A549 (cell line): ENCODE results near the gene ITIH3. TPM values are rescaled to one million over a fixed set of nuclear protein-coding genes. Genes with fewer than 3 reads are reported as not detected.

Experiments used
- ATAC-seq, 2 experiments: fragments of 200-7000 bp in 1 of 2; fragments of >200 bp in 1 of 2; cut with Nextera tagmentation in 1 of 2; cut with Tn5 transposase in 1 of 2; 3 replicates each; pipeline versions ENCODE4 v1.8.0 to v1.9.1; 2018 to 2020; ENCODE audit warnings: mild to moderate bottlenecking in 1 of 2, moderate library complexity in 1 of 2
- CTCF ChIA-PET: fragments of 300-600 bp; sonication (Branson Sonifier 250); formaldehyde crosslinking; extraction: SDS; loops from one replicate; lab custom pipeline; 2021; ENCODE audit warnings: antibody characterized with exemption, inconsistent platforms; lab: Yijun Ruan, JAX
- POLR2A ChIA-PET: fragments of 350-600 bp; formaldehyde crosslinking; extraction: SDS; loops from one replicate; lab custom pipeline; 2021; ENCODE audit warnings: antibody characterized with exemption, inconsistent platforms; lab: Yijun Ruan, JAX
- DNase-seq, 2 experiments: peaks; one replicate each; pipeline versions ENCODE4 v3.0.0 to v3.0.0-alpha.2; 2011 to 2016; ENCODE audit warnings: low read depth in 1 of 2, low spot score in 1 of 2
- FAIRE-seq: peaks from 2 replicates; lab custom pipeline; 2011; peaks lifted over from hg19 to GRCh38; lab: Jason Lieb, UNC
- H3K27ac ChIP-seq, 2 experiments: fragments of >200 bp; sonication (Bioruptor Twin); formaldehyde crosslinking; 3 replicates each; pipeline ENCODE4 v1.5.1; 2016 to 2017
- H3K4me1 ChIP-seq: fragments of >200 bp; sonication (Bioruptor Twin); formaldehyde crosslinking; 3 replicates; pipeline ENCODE4 v1.6.1; 2016
- H3K4me2 ChIP-seq: fragments of >200 bp; sonication (Bioruptor Twin); formaldehyde crosslinking; 3 replicates; pipeline ENCODE4 v1.6.1; 2016
- H3K4me3 ChIP-seq: fragments of >200 bp; sonication (Bioruptor Twin); formaldehyde crosslinking; 3 replicates; pipeline ENCODE4 v1.5.1; 2016
- H3K9me3 ChIP-seq: fragments of >200 bp; sonication (Bioruptor Twin); formaldehyde crosslinking; 3 replicates; pipeline ENCODE4 v1.6.1; 2016
- ATOH8 ChIP-seq: fragments of 250-450 bp; sonication (Bioruptor Pico); IDR thresholded peaks from 2 replicates; pipeline ENCODE4 v1.5.0; 2020; ENCODE audit warnings: low read depth, mild to moderate bottlenecking, moderate library complexity
- BCL3 ChIP-seq: fragments of >200 bp; sonication (Bioruptor Twin); formaldehyde crosslinking; IDR thresholded peaks from 3 replicates; pipeline ENCODE4 v1.6.1; 2016
- BHLHE40 ChIP-seq: IDR thresholded peaks from 2 replicates; pipeline ENCODE4 v1.6.1; 2012; ENCODE audit warnings: low read depth, low read length, inconsistent platforms
- CEBPB ChIP-seq, 2 experiments: fragments of >200 bp in 1 of 2; sonication (Bioruptor Twin) in 1 of 2; formaldehyde crosslinking in 1 of 2; IDR thresholded peaks; 2 replicates each; pipeline ENCODE4 v1.6.1; 2012 to 2016
- CHD4 ChIP-seq: fragments of 200-600 bp; sonication (generic); IDR thresholded peaks from 2 replicates; pipeline ENCODE4 v1.6.1; 2016; ENCODE audit warnings: antibody characterized with exemption, mild to moderate bottlenecking, borderline replicate concordance
- CTCF ChIP-seq: fragments of >200 bp; sonication (Bioruptor Twin); formaldehyde crosslinking; IDR thresholded peaks from 3 replicates; pipeline ENCODE4 v1.5.1; 2016
- EHMT2 ChIP-seq: fragments of 200-600 bp; sonication (generic); IDR thresholded peaks from 2 replicates; pipeline ENCODE4 v1.6.1; 2016; ENCODE audit warnings: antibody characterized with exemption, low read depth, mild to moderate bottlenecking, moderate library complexity
- EP300 ChIP-seq, 2 experiments: fragments of >200 bp; sonication (Bioruptor Twin); formaldehyde crosslinking; IDR thresholded peaks; 2 replicates in 1 of 2; 3 replicates in 1 of 2; pipeline ENCODE4 v1.6.1; 2016 to 2017
- FOSL2 ChIP-seq, 2 experiments: fragments of 450-650 bp in 1 of 2; fragments of >200 bp in 1 of 2; sonication (Bioruptor Twin) in 1 of 2; formaldehyde crosslinking; IDR thresholded peaks; 2 replicates each; pipeline versions ENCODE4 v1.5.0 to v1.6.1; 2016 to 2020; ENCODE audit warnings: mild to moderate bottlenecking in 1 of 2, moderate library complexity in 1 of 2
- HEYL ChIP-seq: fragments of 250-450 bp; sonication (Bioruptor Pico); IDR thresholded peaks from 2 replicates; pipeline ENCODE4 v1.8.0; 2021; ENCODE audit warnings: mild to moderate bottlenecking, moderate library complexity
- HOXB13 ChIP-seq: fragments of 250-450 bp; sonication (Bioruptor Pico); IDR thresholded peaks from 2 replicates; pipeline ENCODE4 v1.5.0; 2020; ENCODE audit warnings: low read depth, mild to moderate bottlenecking, moderate library complexity
- HOXB5 ChIP-seq: fragments of 250-450 bp; sonication (Bioruptor Pico); IDR thresholded peaks from 2 replicates; pipeline ENCODE4 v1.5.0; 2020; ENCODE audit warnings: mild to moderate bottlenecking, moderate library complexity
- JUN ChIP-seq, 2 experiments: fragments of >200 bp; sonication (Bioruptor Twin); formaldehyde crosslinking; IDR thresholded peaks; 2 replicates in 1 of 2; 3 replicates in 1 of 2; pipeline ENCODE4 v1.6.1; 2016 to 2017
- JUNB ChIP-seq: fragments of >200 bp; sonication (Bioruptor Twin); formaldehyde crosslinking; IDR thresholded peaks from 2 replicates; pipeline ENCODE4 v1.6.1; 2016
- MAZ ChIP-seq: fragments of 150-350 bp; IDR thresholded peaks from 2 replicates; pipeline ENCODE4 v1.6.1; 2014; ENCODE audit warnings: antibody characterized with exemption, low read depth, low read length, borderline replicate concordance
- NFE2L2 ChIP-seq: fragments of 150-350 bp; conservative IDR thresholded peaks from 2 replicates; pipeline ENCODE4 v1.6.1; 2014; ENCODE audit warnings: low read length
- NR3C1 ChIP-seq: fragments of >200 bp; sonication (Bioruptor Twin); formaldehyde crosslinking; IDR thresholded peaks from 3 replicates; pipeline ENCODE4 v1.6.1; 2017
- POLR2AphosphoS2 ChIP-seq: conservative IDR thresholded peaks from 2 replicates; pipeline ENCODE4 v1.6.1; 2012; ENCODE audit warnings: low read length, improper control_type of control experiment, inconsistent platforms
- RARB ChIP-seq: fragments of 250-450 bp; sonication (Bioruptor Pico); IDR thresholded peaks from 2 replicates; pipeline ENCODE4 v1.8.0; 2021; ENCODE audit warnings: mild to moderate bottlenecking, moderate library complexity
- SREBF2 ChIP-seq: fragments of 450-650 bp; IDR thresholded peaks from 2 replicates; pipeline ENCODE4 v1.6.1; 2014; ENCODE audit warnings: mild to moderate bottlenecking, moderate library complexity
- USF2 ChIP-seq: fragments of 450-650 bp; IDR thresholded peaks from 2 replicates; pipeline ENCODE4 v1.6.1; 2014; ENCODE audit warnings: antibody characterized with exemption
- ZC3H11A ChIP-seq: fragments of 450-650 bp; IDR thresholded peaks from 2 replicates; pipeline ENCODE4 v1.6.1; 2014; ENCODE audit warnings: antibody characterized with exemption, mild to moderate bottlenecking
- WGBS: methylation state at CpG from one replicate; pipeline ENCODE4 v1.1.6; 2017; ENCODE audit errors: missing lambda C conversion rate; 5-methylcytosine and 5-hydroxymethylcytosine counted together
- polyA plus RNA-seq, 4 experiments: library from polyadenylated mRNA; depleted of rRNA in 3 of 4; stranded (reverse); fragments of >200 nt; fragmentation: RNase III in 1 of 4; extraction: RNeasy Plus Mini Kit Qiagen cat#74134 plus additional on column Dnase treatment in 1 of 4; gene quantifications; 2 replicates in 3 of 4; 3 replicates in 1 of 4; pipeline ENCODE4 v1.2.3, GENCODE V29; 2011 to 2017
- TF ChIP-seq, protein P1 (sequence below): fragments of >200 bp; sonication (Bioruptor Twin); formaldehyde crosslinking; IDR thresholded peaks from 2 replicates; pipeline ENCODE4 v1.6.1; 2016
- TF ChIP-seq, protein P2 (sequence below): IDR thresholded peaks from 2 replicates; pipeline ENCODE4 v1.6.1; 2012

The ITIH3 gene
- polyA plus RNA-seq, 2 of the 4 experiments (the other 2 are of a cell fraction), result 0.09 TPM; not detected in 1

DNA sequence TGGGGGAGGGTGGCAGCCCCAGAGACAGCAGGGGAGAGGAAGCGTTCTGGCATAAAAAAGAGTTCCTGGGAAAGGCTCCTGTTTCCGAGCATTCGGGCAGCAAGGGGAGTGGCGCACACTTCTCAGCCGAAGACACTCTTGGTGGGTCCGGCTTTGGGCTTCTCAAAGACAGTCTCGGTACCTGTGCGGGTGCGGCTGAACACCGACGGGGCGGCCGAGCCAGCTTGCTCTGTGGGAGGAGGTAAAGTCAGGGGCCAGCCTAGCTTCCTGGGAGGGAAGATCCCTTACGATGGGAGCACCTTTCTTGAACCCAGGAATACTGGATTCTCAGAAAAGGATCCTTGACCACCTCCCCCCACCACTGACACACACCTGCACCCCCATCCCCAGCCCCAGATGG, 38.6 kb downstream of the ITIH3 start:
- TF ChIP-seq USF2, result no peak
- TF ChIP-seq, protein P1, sequence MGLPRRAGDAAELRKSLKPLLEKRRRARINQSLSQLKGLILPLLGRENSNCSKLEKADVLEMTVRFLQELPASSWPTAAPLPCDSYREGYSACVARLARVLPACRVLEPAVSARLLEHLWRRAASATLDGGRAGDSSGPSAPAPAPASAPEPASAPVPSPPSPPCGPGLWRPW, result no peak
- TF ChIP-seq MAZ, result no peak
- no peak for TF ChIP-seq RARB (CRISPR knock-in tag)
- TF ChIP-seq FOSL2 (IDR thresholded peaks at IDR 0.05), result no peak
- TF ChIP-seq FOSL2 (CRISPR knock-in tag; IDR thresholded peaks at IDR 0.05), result no peak
- TF ChIP-seq CTCF, result no peak
- POLR2A ChIA-PET, result no interaction called here
- FAIRE-seq (no peak), DNase-seq (no peak), ATAC-seq (no peak)
- peaks cover 15% of the 10 kb centered on the region for H3K4me1 ChIP-seq
- CTCF ChIA-PET, result no interaction called here
- H3K27ac ChIP-seq, result no peak overlapping the region
- no peak overlapping the region for H3K4me3 ChIP-seq
- 96% methylated on average over 14 of the region's 14 CpGs for WGBS
- no peak overlapping the region for H3K4me2 ChIP-seq
- no peaks in the 10 kb centered on the region for H3K9me3 ChIP-seq

GRCh38 chr3:52834871-52835501, 40.4 kb downstream of the ITIH3 start, which contains the start of gene MUSTN1:
MUSTN1 (minus strand) TSS chr3:52835019; CDS start chr3:52834948, 71 bp downstream.
- no peak within 1 kb of the TSS for H3K27ac ChIP-seq

More at GRCh38 chr3:52834871-52835501, 40.4 kb downstream of the ITIH3 start, which contains the start of gene MUSTN1:
- DNase-seq, result no peak
- Histone ChIP-seq H3K4me1 (peaks cover 13% of the 10 kb centered on the region), H3K4me2 (no peak within 1 kb of the TSS), H3K4me3 (no peak within 1 kb of the TSS), H3K9me3 (no peaks in the 10 kb centered on the region)
- 94% methylated on average over 8 of the region's 11 CpGs for WGBS
- TF ChIP-seq USF2, result no peak
- TF ChIP-seq ZC3H11A, result no peak
- no peak for TF ChIP-seq BCL3
- no peak for TF ChIP-seq JUN (IDR thresholded peaks at IDR 0.05)
- TF ChIP-seq EHMT2, result no peak
- no peak for TF ChIP-seq SREBF2
- TF ChIP-seq HEYL, result no peak
- no peak for TF ChIP-seq CEBPB (IDR thresholded peaks at IDR 0.05)
- no peak for TF ChIP-seq CTCF
- no peak for TF ChIP-seq NR3C1
- TF ChIP-seq HOXB5 (CRISPR knock-in tag), result no peak
- TF ChIP-seq POLR2AphosphoS2, result no peak
- no peak for TF ChIP-seq NFE2L2
- no peak for TF ChIP-seq ATOH8
- no peak for TF ChIP-seq BHLHE40
- TF ChIP-seq EP300 (IDR thresholded peaks at IDR 0.05), result no peak
- TF ChIP-seq, protein P2, sequence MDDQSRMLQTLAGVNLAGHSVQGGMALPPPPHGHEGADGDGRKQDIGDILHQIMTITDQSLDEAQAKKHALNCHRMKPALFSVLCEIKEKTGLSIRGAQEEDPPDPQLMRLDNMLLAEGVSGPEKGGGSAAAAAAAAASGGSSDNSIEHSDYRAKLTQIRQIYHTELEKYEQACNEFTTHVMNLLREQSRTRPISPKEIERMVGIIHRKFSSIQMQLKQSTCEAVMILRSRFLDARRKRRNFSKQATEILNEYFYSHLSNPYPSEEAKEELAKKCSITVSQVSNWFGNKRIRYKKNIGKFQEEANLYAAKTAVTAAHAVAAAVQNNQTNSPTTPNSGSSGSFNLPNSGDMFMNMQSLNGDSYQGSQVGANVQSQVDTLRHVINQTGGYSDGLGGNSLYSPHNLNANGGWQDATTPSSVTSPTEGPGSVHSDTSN, result no peak
- no peak for TF ChIP-seq CHD4
- no peak for TF ChIP-seq HOXB13
- no peak for TF ChIP-seq JUNB
- FAIRE-seq, result no peak
- ChIA-PET POLR2A (no interaction called here), CTCF (interaction anchor here (1.1 kb wide), 1 partner anchor 10 kb away, joined by 3 read pairs; no protein-coding TSS in a partner anchor)
- no peak for ATAC-seq
